Endothelial cell of umbilical vein (primary cell): ENCODE data around the gene MAP3K15.

ENCODE experiments used
- CTCF ChIP-seq, 2 donors: IDR thresholded peaks; 1 replicate in 1 of 2; 2 replicates in 1 of 2; pipeline ENCODE4 v1.5.1; 2011; ENCODE audit warnings: low read length in 2 of 2, mild to moderate bottlenecking in 2 of 2, moderate library complexity in 2 of 2, control low read depth in 1 of 2, inconsistent platforms in 1 of 2, low read depth in 1 of 2; ENCODE audit not compliant: insufficient read depth in 1 of 2; ENCODE audit errors: extremely low read depth in 1 of 2
- EZH2 ChIP-seq: IDR thresholded peaks from 2 replicates; pipeline ENCODE4 v1.6.1; 2012; ENCODE audit warnings: borderline replicate concordance, low read depth, mild to moderate bottlenecking, moderate library complexity, low read length, inconsistent platforms; ENCODE audit not compliant: severe bottlenecking
- FOS ChIP-seq: IDR thresholded peaks from 2 replicates; pipeline ENCODE4 v1.6.1; 2011; ENCODE audit warnings: mild to moderate bottlenecking, low read length, moderate library complexity, borderline replicate concordance; ENCODE audit not compliant: insufficient read depth
- JUN ChIP-seq: IDR thresholded peaks from 2 replicates; pipeline ENCODE4 v1.6.1; 2011; ENCODE audit warnings: borderline replicate concordance, low read depth; ENCODE audit not compliant: insufficient read length, insufficient read depth
- MAX ChIP-seq: IDR thresholded peaks from 2 replicates; pipeline ENCODE4 v1.6.1; 2011; ENCODE audit not compliant: insufficient read depth, insufficient read length
- MYC ChIP-seq: IDR thresholded peaks from one replicate; pipeline ENCODE4 v1.6.1; 2011; ENCODE audit warnings: mild to moderate bottlenecking, low read depth, low read length
- POLR2A ChIP-seq: IDR thresholded peaks from 2 replicates; pipeline ENCODE4 v1.6.1; 2012; ENCODE audit warnings: low read depth, mild to moderate bottlenecking, control low read depth, low read length
- POLR2AphosphoS5 ChIP-seq: IDR thresholded peaks from 2 replicates; pipeline ENCODE4 v1.6.1; 2012; ENCODE audit warnings: low read depth, mild to moderate bottlenecking, control low read depth, low read length, moderate library complexity; ENCODE audit not compliant: insufficient read depth

GRCh38 chrX:19354625-19355024, 160.7 kb downstream of the MAP3K15 start:
- TF ChIP-seq POLR2A (no peak), CTCF (IDR thresholded peaks at IDR 0.05; ENCODE audit: extremely low read depth in 1 of 2, insufficient read depth in 1 of 2, low read depth in 1 of 2, low read length in 2 of 2) (no peak), EZH2 (no peak), JUN (no peak), FOS (no peak), POLR2AphosphoS5 (no peak), MAX (no peak), MYC (no peak)
